A673 (cell line): ENCODE results near the gene UACA. TPM values are rescaled to one million over a fixed set of nuclear protein-coding genes. Genes with fewer than 3 reads are reported as not detected.

Experiments used
- Bru-seq: library from RNA; stranded (reverse); fragments of 400-500 nt; gene quantifications from one replicate; lab custom pipeline; 2021; lab: Mats Ljungman, UMichigan
- BruChase-seq, 2 experiments: library from RNA; stranded (reverse); fragments of 400-500 nt; gene quantifications; one replicate each; lab custom pipeline; 2021; lab: Mats Ljungman, UMichigan
- BruUV-seq: library from RNA; stranded (reverse); fragments of 400-500 nt; replicated peaks from 2 replicates; lab custom pipeline; 2021; lab: Mats Ljungman, UMichigan
- CTCF ChIA-PET: fragments of 300-600 bp; sonication (Branson Sonifier 250); formaldehyde crosslinking; loops from one replicate; lab custom pipeline; 2022; ENCODE audit warnings: antibody characterized with exemption; lab: Charles Lee
- POLR2A ChIA-PET: fragments of 300-600 bp; sonication (Branson Sonifier 250); formaldehyde crosslinking; loops from one replicate; lab custom pipeline; 2022; ENCODE audit warnings: antibody characterized with exemption; ENCODE audit not compliant: low non-redundant PET; lab: Charles Lee
- DNase-seq: peaks from one replicate; pipeline ENCODE4 v3.0.0-alpha.2; 2015; ENCODE audit warnings: low spot score
- H3K27ac ChIP-seq: fragments of 200-600 bp; sonication (generic); 2 replicates; pipeline ENCODE4 v1.5.1; 2016; ENCODE audit warnings: mixed run types, low read depth, mild to moderate bottlenecking, mixed read lengths, antibody characterized with exemption, low read length; ENCODE audit not compliant: poor library complexity, severe bottlenecking
- H3K27me3 ChIP-seq: fragments of 200-600 bp; sonication (generic); replicated peaks from 2 replicates; pipeline ENCODE4 v1.6.1; 2017; ENCODE audit warnings: mixed run types, low read depth, mild to moderate bottlenecking, mixed read lengths, antibody characterized with exemption, low read length; ENCODE audit not compliant: insufficient read depth, poor library complexity
- H3K36me3 ChIP-seq: fragments of 200-600 bp; sonication (generic); 2 replicates; pipeline ENCODE4 v1.6.1; 2016; ENCODE audit warnings: mixed run types, mild to moderate bottlenecking, mixed read lengths, antibody characterized with exemption, low read length; ENCODE audit not compliant: insufficient read depth, poor library complexity, severe bottlenecking
- H3K4me1 ChIP-seq: fragments of 200-600 bp; sonication (generic); 2 replicates; pipeline ENCODE4 v1.6.1; 2017; ENCODE audit warnings: mixed run types, mild to moderate bottlenecking, mixed read lengths, antibody characterized with exemption, low read length; ENCODE audit not compliant: insufficient read depth, poor library complexity, severe bottlenecking
- H3K4me3 ChIP-seq: fragments of 200-600 bp; sonication (generic); 2 replicates; pipeline ENCODE4 v1.5.1; 2016; ENCODE audit warnings: low read depth, mixed run types, mild to moderate bottlenecking, mixed read lengths, low read length; ENCODE audit not compliant: poor library complexity, severe bottlenecking
- H3K9me3 ChIP-seq: fragments of 200-600 bp; sonication (generic); 2 replicates; pipeline ENCODE4 v1.6.1; 2016; ENCODE audit warnings: mixed run types, low read depth, mild to moderate bottlenecking, mixed read lengths, antibody characterized with exemption, low read length; ENCODE audit not compliant: poor library complexity, severe bottlenecking
- CTCF ChIP-seq: fragments of 300-800, 200-600 bp; sonication (generic); conservative IDR thresholded peaks from 2 replicates; pipeline ENCODE4 v1.5.1; 2017; ENCODE audit warnings: low read depth, mild to moderate bottlenecking, antibody characterized with exemption, low read length, moderate library complexity, mixed read lengths
- EZH2 ChIP-seq: fragments of 200-600 bp; sonication (generic); IDR thresholded peaks from 2 replicates; pipeline ENCODE4 v1.6.1; 2017; ENCODE audit warnings: borderline replicate concordance, low read depth, mild to moderate bottlenecking, mixed read lengths, antibody characterized with exemption, low read length; ENCODE audit not compliant: poor library complexity, severe bottlenecking
- intact Hi-C: fragments of 100-400 bp; cut with micrococcal nuclease; formaldehyde crosslinking; loops from one replicate; pipeline ENCODE4 v1.10.0; 2022; ENCODE audit not compliant: unreplicated experiment
- long read RNA-seq: library from polyadenylated mRNA; stranded (forward); transcript quantifications from one replicate; pipeline ENCODE4 v2.0.0, GENCODE V29; 2022
- total RNA-seq: library from RNA; stranded (reverse); gene quantifications from 2 replicates; pipeline ENCODE4 v1.2.3, GENCODE V29; 2021

The UACA gene, protein sequence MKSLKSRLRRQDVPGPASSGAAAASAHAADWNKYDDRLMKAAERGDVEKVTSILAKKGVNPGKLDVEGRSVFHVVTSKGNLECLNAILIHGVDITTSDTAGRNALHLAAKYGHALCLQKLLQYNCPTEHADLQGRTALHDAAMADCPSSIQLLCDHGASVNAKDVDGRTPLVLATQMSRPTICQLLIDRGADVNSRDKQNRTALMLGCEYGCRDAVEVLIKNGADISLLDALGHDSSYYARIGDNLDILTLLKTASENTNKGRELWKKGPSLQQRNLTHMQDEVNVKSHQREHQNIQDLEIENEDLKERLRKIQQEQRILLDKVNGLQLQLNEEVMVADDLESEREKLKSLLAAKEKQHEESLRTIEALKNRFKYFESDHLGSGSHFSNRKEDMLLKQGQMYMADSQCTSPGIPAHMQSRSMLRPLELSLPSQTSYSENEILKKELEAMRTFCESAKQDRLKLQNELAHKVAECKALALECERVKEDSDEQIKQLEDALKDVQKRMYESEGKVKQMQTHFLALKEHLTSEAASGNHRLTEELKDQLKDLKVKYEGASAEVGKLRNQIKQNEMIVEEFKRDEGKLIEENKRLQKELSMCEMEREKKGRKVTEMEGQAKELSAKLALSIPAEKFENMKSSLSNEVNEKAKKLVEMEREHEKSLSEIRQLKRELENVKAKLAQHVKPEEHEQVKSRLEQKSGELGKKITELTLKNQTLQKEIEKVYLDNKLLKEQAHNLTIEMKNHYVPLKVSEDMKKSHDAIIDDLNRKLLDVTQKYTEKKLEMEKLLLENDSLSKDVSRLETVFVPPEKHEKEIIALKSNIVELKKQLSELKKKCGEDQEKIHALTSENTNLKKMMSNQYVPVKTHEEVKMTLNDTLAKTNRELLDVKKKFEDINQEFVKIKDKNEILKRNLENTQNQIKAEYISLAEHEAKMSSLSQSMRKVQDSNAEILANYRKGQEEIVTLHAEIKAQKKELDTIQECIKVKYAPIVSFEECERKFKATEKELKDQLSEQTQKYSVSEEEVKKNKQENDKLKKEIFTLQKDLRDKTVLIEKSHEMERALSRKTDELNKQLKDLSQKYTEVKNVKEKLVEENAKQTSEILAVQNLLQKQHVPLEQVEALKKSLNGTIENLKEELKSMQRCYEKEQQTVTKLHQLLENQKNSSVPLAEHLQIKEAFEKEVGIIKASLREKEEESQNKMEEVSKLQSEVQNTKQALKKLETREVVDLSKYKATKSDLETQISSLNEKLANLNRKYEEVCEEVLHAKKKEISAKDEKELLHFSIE (N-terminal part only)
- 26.9 and 27.7 TPM in 2 replicates for total RNA-seq
- Bru-seq, nascent RNA: percentile 72 among the genes with signal in this experiment
- percentile 72 among the genes with signal in this experiment for BruChase-seq, experiment 1, labeled RNA remaining after a 2-hour chase
- BruChase-seq, experiment 2, labeled RNA remaining after a 6-hour chase: percentile 71 among the genes with signal in this experiment
- long read RNA-seq, full-length matches to known transcripts: 20 of 29 reads
- long read RNA-seq, partial matches to known transcripts: 5 of 29 reads
- long read RNA-seq, other reads (novel, unspliced or antisense): 4 of 29 reads

- peak; percentile 97 for DNase-seq
- H3K27me3 ChIP-seq: no peaks in the 10 kb centered on the region
- no TSS peak for BruUV-seq
- peak within 1 kb of the TSS; percentile 72 for H3K27ac ChIP-seq
- H3K4me3 ChIP-seq: peak within 1 kb of the TSS; percentile 97
- peaks cover 11% of the 10 kb centered on the region for H3K4me1 ChIP-seq
- no peaks in the 10 kb centered on the region for H3K9me3 ChIP-seq
- ChIA-PET CTCF (no interaction called here), POLR2A (no interaction called here)
- intact Hi-C loops: no loop called here
- TF ChIP-seq EZH2: no peak
- TF ChIP-seq CTCF: no peak
- no peaks in the 10 kb centered on the region for H3K36me3 ChIP-seq
Observed at GRCh38 chr15:70763120-70763949, at the start of gene UACA. Gene UACA, minus strand, starts transcription at chr15:70763558. Its CDS starts 151 bp downstream, at chr15:70763407.

GRCh38 chr15:70812827-70813364, 49.5 kb upstream of the UACA start:
- intact Hi-C loops: loop anchor here (2.0 kb wide), 1 partner anchor 132 kb away; no protein-coding TSS in a partner anchor

More at GRCh38 chr15:70812827-70813364, 49.5 kb upstream of the UACA start:
- ChIA-PET CTCF (interaction anchor here (1.4 to 1.9 kb wide), 2 partner anchors 133 to 247 kb away, joined by 3 to 13 read pairs; no protein-coding TSS in a partner anchor), POLR2A (no interaction called here)
- BruUV-seq: no TSS peak
- DNase-seq: no peak
- no peak overlapping the region for H3K27ac ChIP-seq
- H3K27me3 ChIP-seq: no peaks in the 10 kb centered on the region
- TF ChIP-seq EZH2: no peak
- no peak for TF ChIP-seq CTCF
- H3K9me3 ChIP-seq: no peaks in the 10 kb centered on the region
- H3K4me3 ChIP-seq: no peak overlapping the region
- H3K36me3 ChIP-seq: no peaks in the 10 kb centered on the region
- H3K4me1 ChIP-seq: no peaks in the 10 kb centered on the region
